GM23338 (cell line): ENCODE results near the gene TYW1. TPM values are rescaled to one million over a fixed set of nuclear protein-coding genes. Genes with fewer than 3 reads are reported as not detected.
"Not testable (repeated sequence)": the region's sequence is repeated elsewhere in the genome, so short reads cannot be mapped to it uniquely, and the experiment has no call there.

Source experiments
- ATAC-seq: fragments of 200-7000 bp; cut with Tn5 transposase; 3 replicates; pipeline ENCODE4 v1.9.1; 2020
- DNase-seq: peaks from one replicate; pipeline ENCODE4 v3.0.0-alpha.2; 2015; ENCODE audit warnings: low spot score
- H2AFZ ChIP-seq: fragments of 200-600 bp; sonication (generic); 2 replicates; pipeline ENCODE4 v1.8.0; 2016; ENCODE audit warnings: antibody characterized with exemption, mild to moderate bottlenecking, moderate library complexity
- H3F3A ChIP-seq: fragments of 200-600 bp; sonication (generic); replicated peaks from 2 replicates; pipeline ENCODE4 v1.8.0; 2017; ENCODE audit warnings: antibody characterized with exemption, mixed run types, low read depth
- H3K27ac ChIP-seq: fragments of 200-600 bp; sonication (generic); 2 replicates; pipeline ENCODE4 v1.6.1; 2016; ENCODE audit warnings: low read depth
- H3K27me3 ChIP-seq: fragments of 200-600 bp; sonication (generic); 2 replicates; pipeline ENCODE4 v1.8.0; 2016; ENCODE audit warnings: mild to moderate bottlenecking, mixed run types, moderate library complexity; ENCODE audit not compliant: insufficient read depth
- H3K36me3 ChIP-seq: fragments of 200-600 bp; sonication (generic); 2 replicates; pipeline ENCODE4 v1.8.0; 2016; ENCODE audit warnings: mild to moderate bottlenecking; ENCODE audit not compliant: insufficient read depth
- H3K4me1 ChIP-seq: fragments of 200-600 bp; sonication (generic); 2 replicates; pipeline ENCODE4 v1.8.0; 2016; ENCODE audit warnings: mild to moderate bottlenecking, moderate library complexity; ENCODE audit not compliant: insufficient read depth
- H3K4me2 ChIP-seq: fragments of 200-600 bp; sonication (generic); 2 replicates; pipeline ENCODE4 v1.7.1; 2017; ENCODE audit warnings: mixed run types
- H3K4me3 ChIP-seq: fragments of 200-600 bp; sonication (generic); 2 replicates; pipeline ENCODE4 v1.6.1; 2016; ENCODE audit warnings: mixed run types
- H3K79me2 ChIP-seq: fragments of 200-600 bp; sonication (generic); replicated peaks from 2 replicates; pipeline ENCODE4 v1.8.0; 2017; ENCODE audit warnings: mild to moderate bottlenecking; ENCODE audit not compliant: insufficient read depth
- H3K9me2 ChIP-seq: fragments of 200-600 bp; sonication (generic); 2 replicates; pipeline ENCODE4 v1.8.0; 2017; ENCODE audit not compliant: insufficient read depth
- H4K20me1 ChIP-seq: fragments of 200-600 bp; sonication (generic); replicated peaks from 2 replicates; pipeline ENCODE4 v1.8.0; 2017; ENCODE audit warnings: mild to moderate bottlenecking; ENCODE audit not compliant: insufficient read depth
- H3K27ac Mint-ChIP-seq: 2 replicates; pipeline ENCODE4 v1.8.0; 2020; ENCODE audit warnings: inconsistent platforms, mild to moderate bottlenecking, moderate library complexity, mixed read lengths
- H3K27me3 Mint-ChIP-seq: 3 replicates; pipeline ENCODE4 v1.8.0; 2022; ENCODE audit warnings: low read depth, mild to moderate bottlenecking, moderate library complexity, mixed read lengths, inconsistent platforms; ENCODE audit not compliant: insufficient read depth, poor library complexity
- H3K36me3 Mint-ChIP-seq: 3 replicates; pipeline ENCODE4 v1.8.0; 2021; ENCODE audit warnings: low read depth, mild to moderate bottlenecking, inconsistent platforms, moderate library complexity, mixed read lengths
- H3K4me1 Mint-ChIP-seq: 3 replicates; pipeline ENCODE4 v1.8.0; 2020; ENCODE audit warnings: mild to moderate bottlenecking, inconsistent platforms, mixed read lengths
- H3K4me3 Mint-ChIP-seq: 3 replicates; pipeline ENCODE4 v1.8.0; 2021; ENCODE audit warnings: moderate library complexity, mild to moderate bottlenecking, inconsistent platforms, mixed read lengths
- H3K9me3 Mint-ChIP-seq: 3 replicates; pipeline ENCODE4 v1.8.0; 2020; ENCODE audit warnings: moderate library complexity, mild to moderate bottlenecking, inconsistent platforms, mixed read lengths
- CREB1 ChIP-seq: fragments of 250-450 bp; sonication (Bioruptor Pico); IDR thresholded peaks from 2 replicates; pipeline ENCODE4 v1.5.0; 2020; ENCODE audit warnings: low read depth, mild to moderate bottlenecking, moderate library complexity
- EZH2 ChIP-seq: fragments of 200-600 bp; sonication (generic); IDR thresholded peaks from one replicate; pipeline ENCODE4 v1.8.0; 2017; ENCODE audit warnings: antibody characterized with exemption, mild to moderate bottlenecking, low read depth; ENCODE audit not compliant: unreplicated experiment
- EZH2phosphoT487 ChIP-seq: fragments of 200-600 bp; sonication (generic); IDR thresholded peaks from one replicate; pipeline ENCODE4 v1.8.1; 2018; ENCODE audit warnings: antibody characterized with exemption; ENCODE audit not compliant: unreplicated experiment
- JUNB ChIP-seq: IDR thresholded peaks from one replicate; pipeline ENCODE4 v1.6.1; 2016; ENCODE audit warnings: antibody characterized with exemption; ENCODE audit not compliant: unreplicated experiment
- NANOG ChIP-seq: IDR thresholded peaks from 2 replicates; pipeline ENCODE4 v1.6.1; 2016; ENCODE audit warnings: antibody characterized with exemption, borderline replicate concordance
- POLR2AphosphoS5 ChIP-seq: IDR thresholded peaks from 2 replicates; pipeline ENCODE4 v1.6.1; 2016; ENCODE audit warnings: antibody characterized with exemption, low read depth
- STAT1 ChIP-seq: IDR thresholded peaks from one replicate; pipeline ENCODE4 v1.6.1; 2016; ENCODE audit warnings: antibody characterized with exemption; ENCODE audit not compliant: unreplicated experiment
- ZNF114 ChIP-seq: fragments of 250-450 bp; sonication (Bioruptor Pico); IDR thresholded peaks from 2 replicates; pipeline ENCODE4 v1.5.0; 2020; ENCODE audit warnings: mild to moderate bottlenecking, moderate library complexity
- polyA plus RNA-seq: library from polyadenylated mRNA; unstranded; fragments of >200 nt; fragmentation: Nextera tagmentation; extraction: Ambion mirVana; gene quantifications from 2 replicates; pipeline ENCODE4 v1.2.1, GENCODE V29; 2016
- total RNA-seq: library from RNA; depleted of rRNA; stranded (reverse); fragments of >200 nt; shearing (Covaris generic); gene quantifications from 2 replicates; pipeline ENCODE4 v1.2.3, GENCODE V29; 2014
- TF ChIP-seq, protein P1 (sequence below): IDR thresholded peaks from one replicate; pipeline ENCODE4 v1.6.1; 2018; ENCODE audit warnings: antibody characterized with exemption; ENCODE audit not compliant: unreplicated experiment
- TF ChIP-seq, protein P2 (sequence below): IDR thresholded peaks from 2 replicates; pipeline ENCODE4 v1.6.1; 2016; ENCODE audit warnings: antibody characterized with exemption

TYW1 gene
- total and polyA plus RNA-seq, 2 experiments from 2014 or later: 15.2 to 18.1 TPM

DNA sequence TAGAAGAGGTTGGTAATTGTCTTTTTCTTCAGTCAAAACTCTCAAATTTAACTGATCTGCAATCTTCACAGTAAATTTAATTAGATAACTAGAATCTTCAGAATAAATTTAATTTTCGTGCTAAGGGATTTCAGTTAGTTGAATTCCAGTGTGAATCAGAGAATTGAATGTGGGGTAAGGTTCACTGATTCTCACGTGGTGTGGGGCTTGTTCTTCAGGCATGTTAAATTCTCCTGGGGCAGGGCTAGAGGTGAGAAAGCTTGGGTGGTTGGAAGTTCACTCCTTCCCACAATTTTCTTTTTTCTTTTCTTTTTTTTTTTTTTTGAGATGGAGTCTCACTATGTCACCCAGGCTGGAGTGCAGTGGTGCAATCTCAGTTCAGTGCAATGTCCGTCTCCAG, 13.0 kb downstream of the TYW1 start:
- not testable (repeated sequence) for ATAC-seq, DNase-seq, H3K4me3 ChIP-seq, H3K36me3 ChIP-seq, H3K79me2 ChIP-seq, H3K27me3 ChIP-seq, H3K27ac ChIP-seq, H3F3A ChIP-seq, H3K9me2 ChIP-seq, H3K4me1 Mint-ChIP-seq, H3K27ac Mint-ChIP-seq, H3K4me2 ChIP-seq, H3K9me3 Mint-ChIP-seq, H4K20me1 ChIP-seq, H2AFZ ChIP-seq, H3K4me1 ChIP-seq, H3K27me3 Mint-ChIP-seq, H3K4me3 Mint-ChIP-seq
- peaks cover 63% of the 10 kb centered on the region for H3K36me3 Mint-ChIP-seq

DNA sequence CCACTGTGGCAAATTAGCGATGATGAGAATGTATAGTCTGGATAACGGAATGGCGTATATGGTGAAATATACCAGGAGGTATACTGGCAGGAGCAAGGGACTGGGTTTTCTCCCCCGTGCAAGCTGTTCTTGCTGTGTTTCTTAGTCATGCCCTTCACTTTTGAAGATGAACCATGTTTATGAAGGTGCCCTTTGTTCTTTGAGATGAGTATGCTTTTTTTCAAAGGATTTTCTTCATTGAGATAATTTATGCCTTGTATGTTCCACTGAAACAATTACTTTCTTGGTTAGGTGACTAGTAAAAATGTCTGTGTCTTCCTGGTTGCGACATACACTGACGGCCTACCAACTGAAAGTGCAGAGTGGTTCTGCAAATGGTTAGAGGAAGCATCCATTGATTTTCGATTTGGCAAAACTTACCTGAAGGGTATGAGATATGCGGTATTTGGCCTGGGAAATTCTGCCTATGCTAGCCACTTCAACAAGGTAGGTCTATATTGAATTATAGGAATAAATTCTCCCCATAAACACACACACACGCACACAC, 17.5 kb downstream of the TYW1 start:
- not testable (repeated sequence) for DNase-seq, H3K4me1 ChIP-seq, H3K4me2 ChIP-seq, H3F3A ChIP-seq, H4K20me1 ChIP-seq, H3K9me3 Mint-ChIP-seq, ATAC-seq, H3K27ac Mint-ChIP-seq, H2AFZ ChIP-seq, H3K79me2 ChIP-seq, H3K27me3 ChIP-seq, H3K4me3 ChIP-seq, H3K27ac ChIP-seq, H3K27me3 Mint-ChIP-seq, H3K9me2 ChIP-seq, H3K4me1 Mint-ChIP-seq, H3K4me3 Mint-ChIP-seq
- peaks cover 58% of the 10 kb centered on the region for H3K36me3 Mint-ChIP-seq
- peaks cover 13% of the 10 kb centered on the region; the same call in 1 of the 2 replicates for H3K36me3 ChIP-seq

DNA sequence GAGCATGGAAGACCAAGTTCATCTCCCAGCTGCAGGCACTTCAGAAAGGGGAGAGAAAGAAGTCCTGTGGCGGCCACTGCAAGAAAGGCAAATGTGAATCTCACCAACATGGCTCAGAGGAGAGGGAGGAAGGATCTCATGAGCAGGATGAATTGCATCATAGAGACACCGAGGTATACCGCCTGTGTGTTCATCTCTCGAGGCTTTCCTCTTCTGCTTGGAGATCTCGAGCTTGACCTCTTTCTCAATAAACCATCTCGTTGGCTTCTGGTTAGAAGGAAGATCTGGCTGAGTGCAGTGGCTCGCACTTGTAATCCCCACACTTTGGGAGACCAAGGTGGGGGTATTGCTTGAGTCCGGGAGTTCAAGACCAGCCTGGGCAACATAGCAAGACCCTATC, 21.3 kb downstream of the TYW1 start:
- H3K4me1 Mint-ChIP-seq, H3K4me1 ChIP-seq, H3K27ac Mint-ChIP-seq, H3K4me3 Mint-ChIP-seq, ATAC-seq, DNase-seq, H3K9me3 Mint-ChIP-seq, H3F3A ChIP-seq, H3K9me2 ChIP-seq, H3K79me2 ChIP-seq, H3K4me3 ChIP-seq, H2AFZ ChIP-seq, H3K27me3 ChIP-seq, H3K27ac ChIP-seq, H3K27me3 Mint-ChIP-seq, H3K4me2 ChIP-seq: not testable (repeated sequence)
- peaks cover 27% of the 10 kb centered on the region for H3K36me3 ChIP-seq
- peaks cover 11% of the 10 kb centered on the region; the same call in 1 of the 2 replicates for H4K20me1 ChIP-seq
- peaks cover 67% of the 10 kb centered on the region for H3K36me3 Mint-ChIP-seq

DNA sequence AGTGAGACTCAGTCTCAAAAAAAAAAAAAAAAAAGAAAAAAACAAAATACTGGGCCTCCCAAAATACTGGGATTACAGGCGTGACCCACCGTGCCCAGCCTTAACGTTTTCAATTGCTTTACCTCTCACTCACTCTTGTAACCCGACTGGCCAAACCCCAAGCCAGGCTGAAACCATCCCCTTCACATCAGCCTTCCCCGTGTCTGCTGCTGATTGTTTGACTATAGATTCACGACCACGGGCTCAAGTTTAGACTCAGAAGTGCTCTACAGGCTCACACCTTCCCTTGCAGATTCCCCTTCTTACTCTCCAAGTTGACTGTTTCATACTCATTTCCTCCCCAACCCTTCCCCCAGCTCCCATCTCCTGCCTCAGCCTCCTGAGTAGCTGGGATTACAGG, 22.3 kb downstream of the TYW1 start:
- no peak for TF ChIP-seq ZNF114 (CRISPR knock-in tag)
- no peak for TF ChIP-seq NANOG
- no peak for TF ChIP-seq EZH2phosphoT487
- TF ChIP-seq, protein P1, sequence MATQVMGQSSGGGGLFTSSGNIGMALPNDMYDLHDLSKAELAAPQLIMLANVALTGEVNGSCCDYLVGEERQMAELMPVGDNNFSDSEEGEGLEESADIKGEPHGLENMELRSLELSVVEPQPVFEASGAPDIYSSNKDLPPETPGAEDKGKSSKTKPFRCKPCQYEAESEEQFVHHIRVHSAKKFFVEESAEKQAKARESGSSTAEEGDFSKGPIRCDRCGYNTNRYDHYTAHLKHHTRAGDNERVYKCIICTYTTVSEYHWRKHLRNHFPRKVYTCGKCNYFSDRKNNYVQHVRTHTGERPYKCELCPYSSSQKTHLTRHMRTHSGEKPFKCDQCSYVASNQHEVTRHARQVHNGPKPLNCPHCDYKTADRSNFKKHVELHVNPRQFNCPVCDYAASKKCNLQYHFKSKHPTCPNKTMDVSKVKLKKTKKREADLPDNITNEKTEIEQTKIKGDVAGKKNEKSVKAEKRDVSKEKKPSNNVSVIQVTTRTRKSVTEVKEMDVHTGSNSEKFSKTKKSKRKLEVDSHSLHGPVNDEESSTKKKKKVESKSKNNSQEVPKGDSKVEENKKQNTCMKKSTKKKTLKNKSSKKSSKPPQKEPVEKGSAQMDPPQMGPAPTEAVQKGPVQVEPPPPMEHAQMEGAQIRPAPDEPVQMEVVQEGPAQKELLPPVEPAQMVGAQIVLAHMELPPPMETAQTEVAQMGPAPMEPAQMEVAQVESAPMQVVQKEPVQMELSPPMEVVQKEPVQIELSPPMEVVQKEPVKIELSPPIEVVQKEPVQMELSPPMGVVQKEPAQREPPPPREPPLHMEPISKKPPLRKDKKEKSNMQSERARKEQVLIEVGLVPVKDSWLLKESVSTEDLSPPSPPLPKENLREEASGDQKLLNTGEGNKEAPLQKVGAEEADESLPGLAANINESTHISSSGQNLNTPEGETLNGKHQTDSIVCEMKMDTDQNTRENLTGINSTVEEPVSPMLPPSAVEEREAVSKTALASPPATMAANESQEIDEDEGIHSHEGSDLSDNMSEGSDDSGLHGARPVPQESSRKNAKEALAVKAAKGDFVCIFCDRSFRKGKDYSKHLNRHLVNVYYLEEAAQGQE: no peak
- no peak for TF ChIP-seq EZH2
- TF ChIP-seq, protein P2, sequence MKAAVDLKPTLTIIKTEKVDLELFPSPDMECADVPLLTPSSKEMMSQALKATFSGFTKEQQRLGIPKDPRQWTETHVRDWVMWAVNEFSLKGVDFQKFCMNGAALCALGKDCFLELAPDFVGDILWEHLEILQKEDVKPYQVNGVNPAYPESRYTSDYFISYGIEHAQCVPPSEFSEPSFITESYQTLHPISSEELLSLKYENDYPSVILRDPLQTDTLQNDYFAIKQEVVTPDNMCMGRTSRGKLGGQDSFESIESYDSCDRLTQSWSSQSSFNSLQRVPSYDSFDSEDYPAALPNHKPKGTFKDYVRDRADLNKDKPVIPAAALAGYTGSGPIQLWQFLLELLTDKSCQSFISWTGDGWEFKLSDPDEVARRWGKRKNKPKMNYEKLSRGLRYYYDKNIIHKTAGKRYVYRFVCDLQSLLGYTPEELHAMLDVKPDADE: no peak
- TF ChIP-seq STAT1: no peak
- TF ChIP-seq POLR2AphosphoS5: no peak
- no peak for TF ChIP-seq JUNB
- TF ChIP-seq CREB1: no peak
- Histone ChIP-seq H3K9me2 (no peaks in the 10 kb centered on the region), H3K27ac (no peak overlapping the region), H2AFZ (no peak overlapping the region), H3K27me3 (no peaks in the 10 kb centered on the region), H3K4me3 (no peak overlapping the region), H3K36me3 (peaks cover 25% of the 10 kb centered on the region), H4K20me1 (peaks cover 11% of the 10 kb centered on the region; the same call in 1 of the 2 replicates), H3K4me2 (no peak overlapping the region), H3F3A (0 out of 2 replicates have a peak, but pooled peaks cover 4% of the 10 kb centered on the region), H3K4me1 (no peaks in the 10 kb centered on the region), H3K79me2 (no peaks in the 10 kb centered on the region)
- DNase-seq: no peak
- no peak for ATAC-seq
- H3K4me1 Mint-ChIP-seq: no peaks in the 10 kb centered on the region
- H3K9me3 Mint-ChIP-seq: no peaks in the 10 kb centered on the region
- no peak overlapping the region for H3K4me3 Mint-ChIP-seq
- H3K27me3 Mint-ChIP-seq: peaks cover 8% of the 10 kb centered on the region
- H3K27ac Mint-ChIP-seq: no peak overlapping the region
- peaks cover 60% of the 10 kb centered on the region for H3K36me3 Mint-ChIP-seq
